Measurements from ENCODE around the gene MRPL34.
"Not testable (repeated sequence)": the region's sequence is repeated elsewhere in the genome, so short reads cannot be mapped to it uniquely, and the experiment has no call there.

Gene MRPL34

GRCh38 chr19:17305517-17306284 is at the start of gene MRPL34:
TSS of gene MRPL34 (plus strand) at chr19:17305872. CDS start at chr19:17305893, 21 bp downstream.
- peak; percentile 99 for DNase-seq

- DNase-seq: no peak
Observed at GRCh38 chr19:17256130-17256529, 49.5 kb upstream of the MRPL34 start.

- DNase-seq: no peak
Observed at GRCh38 chr19:17259118-17259780, 46.4 kb upstream of the MRPL34 start.

- DNase-seq: no peak
Observed at GRCh38 chr19:17259934-17260333, 45.7 kb upstream of the MRPL34 start.

GRCh38 chr19:17260842-17261325 is 44.8 kb upstream of the MRPL34 start:
- peak; percentile 67 for DNase-seq

GRCh38 chr19:17262557-17262956 is 43.1 kb upstream of the MRPL34 start:
- DNase-seq: no peak

GRCh38 chr19:17263712-17264640 is 41.7 kb upstream of the MRPL34 start:
- no peak for DNase-seq

- DNase-seq: no peak
Observed at GRCh38 chr19:17264641-17264979, 41.1 kb upstream of the MRPL34 start, which contains the start of gene USHBP1. TSS of gene USHBP1 (minus strand) at chr19:17264745. CDS start at chr19:17264299, 446 bp downstream.

- no peak for DNase-seq
Observed at GRCh38 chr19:17266026-17266425, 39.6 kb upstream of the MRPL34 start.

GRCh38 chr19:17266589-17266974 is 39.1 kb upstream of the MRPL34 start:
- DNase-seq: no peak

GRCh38 chr19:17266975-17267788 is 38.5 kb upstream of the MRPL34 start, which contains the start of gene BABAM1:
TSS of gene BABAM1 (plus strand) at chr19:17267443. CDS start at chr19:17268807, 1,364 bp downstream.
- peak; percentile 99 for DNase-seq

GRCh38 chr19:17268754-17269153 is 36.9 kb upstream of the MRPL34 start:
- DNase-seq: no peak

- DNase-seq: not testable (repeated sequence)
Observed at GRCh38 chr19:17274892-17275291, 30.8 kb upstream of the MRPL34 start.

- no peak for DNase-seq
Observed at GRCh38 chr19:17275441-17276175, 30.1 kb upstream of the MRPL34 start.

GRCh38 chr19:17279436-17279835 is 26.2 kb upstream of the MRPL34 start:
- no peak for DNase-seq

GRCh38 chr19:17281391-17282304 is 24.0 kb upstream of the MRPL34 start, which contains the start of gene ANKLE1:
TSS of gene ANKLE1 (plus strand) at chr19:17281901. CDS start at chr19:17281921, 20 bp downstream.
- DNase-seq: no peak

- DNase-seq: peak; percentile 38
Observed at GRCh38 chr19:17282488-17283125, 23.1 kb upstream of the MRPL34 start.

- no peak for DNase-seq
Observed at GRCh38 chr19:17283504-17283996, 22.1 kb upstream of the MRPL34 start.

GRCh38 chr19:17285415-17286135 is 20.1 kb upstream of the MRPL34 start:
- DNase-seq: no peak
